ENCODE data around the gene STIL. TPM values are rescaled to one million over a fixed set of nuclear protein-coding genes. Genes with fewer than 3 reads are reported as not detected.
"Not testable (repeated sequence)": the region's sequence is repeated elsewhere in the genome, so short reads cannot be mapped to it uniquely, and the experiment has no call there.

STIL gene
- total and polyA plus RNA-seq, 4 donors: 0.85 to 5.9 (median 1.4) TPM

GRCh38 chr1:47309427-47309826 lies 4.5 kb downstream of the STIL start:
- Histone ChIP-seq H3K4me1 (ENCODE audit: control insufficient read depth in 5 of 5, insufficient read depth in 5 of 5, low read length in 5 of 5) (peaks cover 0 to 12% (median 0%) of the 10 kb centered on the region in 5 donors), H3K36me3 (ENCODE audit: control insufficient read depth in 4 of 4, insufficient read depth in 4 of 4, low read length in 4 of 4) (peaks cover 0 to 5% (median 0%) of the 10 kb centered on the region in 4 donors), H3K9me3 (ENCODE audit: control insufficient read depth in 4 of 4, insufficient read depth in 3 of 4, low read length in 3 of 4) (no peaks in the 10 kb centered on the region), H3K27me3 (ENCODE audit: control insufficient read depth in 3 of 3, insufficient read depth in 3 of 3, low read length in 2 of 3) (no peaks in the 10 kb centered on the region), H3K4me3 (no peak overlapping the region), H3K9ac (ENCODE audit: insufficient read depth in 1 of 2, low read length in 2 of 2) (no peak overlapping the region), H3K27ac (ENCODE audit: low read depth in 1 of 2, low read length in 1 of 2) (no peak overlapping the region)
- 93% methylated on average over 4 of the region's 4 CpGs for WGBS, 2 donors
- ATAC-seq (ENCODE audit: insufficient read depth, low FRiP score) (no peak), DNase-seq (no peak)
- no peak for TF ChIP-seq CTCF (IDR thresholded peaks at IDR 0.05; ENCODE audit: control extremely low read depth, extremely low read depth)

- 97% methylated on average over 2 of the region's 2 CpGs for WGBS, 2 donors
- Histone ChIP-seq H3K4me3 (no peak overlapping the region), H3K27ac (ENCODE audit: low read depth in 1 of 2, low read length in 1 of 2) (no peak overlapping the region), H3K9ac (ENCODE audit: insufficient read depth in 1 of 2, low read length in 2 of 2) (no peak overlapping the region), H3K9me3 (ENCODE audit: control insufficient read depth in 4 of 4, insufficient read depth in 3 of 4, low read length in 3 of 4) (no peaks in the 10 kb centered on the region), H3K27me3 (ENCODE audit: control insufficient read depth in 3 of 3, insufficient read depth in 3 of 3, low read length in 2 of 3) (no peaks in the 10 kb centered on the region), H3K36me3 (ENCODE audit: control insufficient read depth in 4 of 4, insufficient read depth in 4 of 4, low read length in 4 of 4) (peaks cover 0 to 11% (median 3%) of the 10 kb centered on the region in 4 donors), H3K4me1 (ENCODE audit: control insufficient read depth in 5 of 5, insufficient read depth in 5 of 5, low read length in 5 of 5) (no peaks in the 10 kb centered on the region)
- ATAC-seq (ENCODE audit: insufficient read depth, low FRiP score): no peak
- TF ChIP-seq CTCF (IDR thresholded peaks at IDR 0.05; ENCODE audit: control extremely low read depth, extremely low read depth): no peak
- DNase-seq: no peak
Measured at GRCh38 chr1:47302472-47302871, 11.5 kb downstream of the STIL start.

GRCh38 chr1:47298025-47298699 lies 15.8 kb downstream of the STIL start:
- Histone ChIP-seq H3K27ac (ENCODE audit: low read depth in 1 of 2, low read length in 1 of 2) (peak overlapping the region in 1 of 2 donors; percentile 49), H3K9me3 (ENCODE audit: control insufficient read depth in 4 of 4, insufficient read depth in 3 of 4, low read length in 3 of 4) (no peaks in the 10 kb centered on the region), H3K36me3 (ENCODE audit: control insufficient read depth in 4 of 4, insufficient read depth in 4 of 4, low read length in 4 of 4) (peaks cover 0 to 16% (median 7%) of the 10 kb centered on the region in 4 donors), H3K4me3 (no peak overlapping the region), H3K9ac (ENCODE audit: insufficient read depth in 1 of 2, low read length in 2 of 2) (no peak overlapping the region), H3K27me3 (ENCODE audit: control insufficient read depth in 3 of 3, insufficient read depth in 3 of 3, low read length in 2 of 3) (no peaks in the 10 kb centered on the region), H3K4me1 (ENCODE audit: control insufficient read depth in 5 of 5, insufficient read depth in 5 of 5, low read length in 5 of 5) (no peaks in the 10 kb centered on the region)
- TF ChIP-seq CTCF (IDR thresholded peaks at IDR 0.05; ENCODE audit: control extremely low read depth, extremely low read depth): no peak
- DNase-seq (no peak), ATAC-seq (ENCODE audit: insufficient read depth, low FRiP score) (no peak)

DNA sequence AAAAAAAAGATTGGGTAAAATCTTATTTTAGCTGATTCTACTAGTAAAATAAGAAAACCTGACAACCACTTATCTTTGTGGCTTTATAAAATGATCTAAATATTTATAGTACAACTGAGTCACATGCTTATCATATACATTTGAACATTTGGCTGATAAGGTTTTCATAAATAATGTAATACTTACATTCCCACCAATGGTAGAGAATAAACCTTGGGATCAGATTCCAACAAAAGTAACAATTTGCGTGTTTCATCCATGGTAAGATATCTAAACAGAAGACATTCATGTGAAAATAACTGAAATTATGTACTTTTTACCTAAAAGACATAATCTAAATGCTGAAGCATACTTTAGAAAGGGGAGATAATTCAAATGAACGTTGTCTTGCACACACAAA lies 18.4 kb downstream of the STIL start:
- no peak overlapping the region for H3K9ac ChIP-seq (ENCODE audit: insufficient read depth in 1 of 2, low read length in 2 of 2)
- ATAC-seq (ENCODE audit: insufficient read depth, low FRiP score) (no peak), DNase-seq (no peak)
- H3K4me3 ChIP-seq: no peak overlapping the region
- H3K27ac ChIP-seq (ENCODE audit: low read depth in 1 of 2, low read length in 1 of 2): no peak overlapping the region
- WGBS, 2 donors: 89 to 95% methylated on average over 2 of the region's 2 CpGs
- no peaks in the 10 kb centered on the region for H3K4me1 ChIP-seq (ENCODE audit: control insufficient read depth in 5 of 5, insufficient read depth in 5 of 5, low read length in 5 of 5)
- no peaks in the 10 kb centered on the region for H3K27me3 ChIP-seq (ENCODE audit: control insufficient read depth in 3 of 3, insufficient read depth in 3 of 3, low read length in 2 of 3)
- no peaks in the 10 kb centered on the region for H3K9me3 ChIP-seq (ENCODE audit: control insufficient read depth in 4 of 4, insufficient read depth in 3 of 4, low read length in 3 of 4)
- TF ChIP-seq CTCF (IDR thresholded peaks at IDR 0.05; ENCODE audit: control extremely low read depth, extremely low read depth): no peak
- H3K36me3 ChIP-seq (ENCODE audit: control insufficient read depth in 4 of 4, insufficient read depth in 4 of 4, low read length in 4 of 4): peaks cover 0 to 10% (median 4%) of the 10 kb centered on the region in 4 donors

DNA sequence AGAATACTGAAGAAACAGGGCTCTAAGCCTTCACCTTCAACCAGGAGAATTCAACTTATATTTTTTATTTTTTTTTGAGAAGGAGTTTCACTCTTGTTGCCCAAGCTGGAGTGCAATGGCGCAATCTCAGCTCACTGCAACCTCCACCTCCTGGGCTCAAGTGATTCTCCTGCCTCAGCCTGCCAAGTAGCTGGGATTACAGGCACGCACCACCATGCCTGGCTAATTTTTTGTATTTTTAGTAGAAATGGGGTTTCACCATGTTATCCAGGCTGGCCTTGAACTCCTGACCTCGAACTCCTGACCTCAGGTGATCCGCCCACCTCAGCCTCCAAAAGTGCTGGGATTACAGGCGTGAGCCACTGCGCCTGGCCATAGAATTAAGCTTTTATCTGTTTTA lies 19.1 kb downstream of the STIL start:
- H3K4me3 ChIP-seq; ATAC-seq (ENCODE audit: insufficient read depth, low FRiP score); H3K27me3 ChIP-seq (ENCODE audit: control insufficient read depth in 3 of 3, insufficient read depth in 3 of 3, low read length in 2 of 3); H3K4me1 ChIP-seq (ENCODE audit: control insufficient read depth in 5 of 5, insufficient read depth in 5 of 5, low read length in 5 of 5); H3K9me3 ChIP-seq (ENCODE audit: control insufficient read depth in 4 of 4, insufficient read depth in 3 of 4, low read length in 3 of 4); H3K27ac ChIP-seq (ENCODE audit: low read depth in 1 of 2, low read length in 1 of 2); DNase-seq; H3K9ac ChIP-seq (ENCODE audit: insufficient read depth in 1 of 2, low read length in 2 of 2): not testable (repeated sequence)
- WGBS, 2 donors: 90 to 97% methylated on average over 6 of the region's 6 CpGs
- peaks cover 0 to 10% (median 4%) of the 10 kb centered on the region in 4 donors for H3K36me3 ChIP-seq (ENCODE audit: control insufficient read depth in 4 of 4, insufficient read depth in 4 of 4, low read length in 4 of 4)

Measured in lung (tissue), 12 donors.